ENCODE data around the gene MLLT1. TPM values are rescaled to one million over a fixed set of nuclear protein-coding genes. Genes with fewer than 3 reads are reported as not detected.

Gene MLLT1
- total and polyA plus RNA-seq, 2 of the 8 experiments (the other 6 are each of a cell fraction or from before 2014, with no cell fraction given) = 18.8 to 45.1 TPM

GRCh38 chr19:6232601-6233055, 47.1 kb downstream of the MLLT1 start:
- H3K9ac ChIP-seq (replicated peaks in 1 of 4; ENCODE audit: extremely low read depth in 1 of 4, low read depth in 3 of 4, low read length in 3 of 4) = no peak overlapping the region
- no peak overlapping the region for H2BK120ac ChIP-seq (replicated peaks; ENCODE audit: low read depth, low read length)
- H4K91ac ChIP-seq (replicated peaks; ENCODE audit: insufficient read length, low read length) = no peak overlapping the region
- no peak overlapping the region for H3K14ac ChIP-seq (ENCODE audit: insufficient read length)
- WGBS, 2 experiments (ENCODE audit: extremely low coverage in 1 of 2, insufficient coverage in 1 of 2, insufficient read length in 1 of 2, insufficient replicate concordance in 2 of 2, low coverage in 1 of 2, low lambda C conversion rate in 2 of 2, missing lambda C conversion rate in 1 of 2) = 88% methylated on average over 11 of the region's 11 CpGs; no CpG with 5 or more reads in 1 of the 2 experiments
- FAIRE-seq = no peak
- H3K18ac ChIP-seq (ENCODE audit: extremely low read depth, low read length) = no peak overlapping the region
- H3K9me3 ChIP-seq (ENCODE audit: insufficient read depth in 2 of 2, low read depth in 1 of 2, low read length in 1 of 2) = no peaks in the 10 kb centered on the region
- CTCF ChIA-PET (ENCODE audit: partially characterized antibody) = interaction anchor here (1.0 to 6.0 kb wide), 4 partner anchors 8 to 39 kb away, joined by 3 to 40 read pairs (median 9); no protein-coding TSS in a partner anchor
- peaks cover 40% of the 10 kb centered on the region for H3K79me1 ChIP-seq (ENCODE audit: low read depth, low read length)
- H2BK12ac ChIP-seq (ENCODE audit: low read depth, low read length) = no peak overlapping the region
- no peak overlapping the region for H2AK5ac ChIP-seq (ENCODE audit: low read depth, low read length)
- POLR2A ChIA-PET (ENCODE audit: partially characterized antibody) = interaction anchor here (1.4 kb wide), 1 partner anchor 39 kb away, joined by 3 read pairs; no protein-coding TSS in a partner anchor
- H3K23ac ChIP-seq (ENCODE audit: insufficient read length) = no peak overlapping the region
- H3K4me2 ChIP-seq (ENCODE audit: insufficient read depth in 1 of 2, low read depth in 2 of 2, low read length in 2 of 2) = no peak overlapping the region
- peaks cover 29 to 45% of the 10 kb centered on the region in 2 experiments for H4K20me1 ChIP-seq (replicated peaks in 1 of 2; ENCODE audit: control insufficient read depth in 1 of 2, insufficient read depth in 2 of 2, low read length in 2 of 2)
- H3K4me3 ChIP-seq (ENCODE audit: extremely low read depth in 1 of 4, insufficient read depth in 2 of 4, low read depth in 3 of 4, low read length in 4 of 4) = no peak overlapping the region
- peaks cover 4% of the 10 kb centered on the region; the same call in 1 of the 2 replicates for H3K23me2 ChIP-seq (ENCODE audit: low read depth, low read length)
- H4K8ac ChIP-seq (ENCODE audit: extremely low read depth, insufficient read depth, low read length) = no peak overlapping the region
- H2AFZ ChIP-seq (ENCODE audit: low read length) = no peak overlapping the region
- H3K56ac ChIP-seq (replicated peaks; ENCODE audit: insufficient read length, low read depth, low read length) = no peak overlapping the region
- no peak for DNase-seq (ENCODE audit: low read depth in 1 of 2, low spot score in 2 of 2)
- no peak overlapping the region for H4K5ac ChIP-seq (ENCODE audit: insufficient read length, low read depth, low read length)
- H3K4ac ChIP-seq (replicated peaks; ENCODE audit: insufficient read length, low read depth, low read length) = no peak overlapping the region
- no peak overlapping the region for H2BK5ac ChIP-seq (ENCODE audit: low read depth, low read length)
- H2BK20ac ChIP-seq (ENCODE audit: low read length) = no peak overlapping the region
- no peak overlapping the region for H3K27ac ChIP-seq (ENCODE audit: low read depth, low read length)
- H3K36me3 ChIP-seq (ENCODE audit: control insufficient read depth in 2 of 4, insufficient read depth in 4 of 4, low read length in 3 of 4) = peaks cover 0 to 7% (median 3%) of the 10 kb centered on the region in 4 experiments; a peak in 5 of 8 replicates
- no peaks in the 10 kb centered on the region for H3K27me3 ChIP-seq (replicated peaks in 1 of 4; ENCODE audit: control insufficient read depth in 3 of 4, extremely low read depth in 1 of 4, insufficient read depth in 3 of 4, low read length in 3 of 4)
- peaks cover 0 to 80% of the 10 kb centered on the region in 2 experiments; a peak in 3 of 4 replicates for H3K79me2 ChIP-seq (ENCODE audit: control insufficient read depth in 1 of 2, insufficient read depth in 2 of 2, low read length in 2 of 2)
- peaks cover 0 to 11% (median 2%) of the 10 kb centered on the region in 4 experiments; a peak in 3 of 7 replicates for H3K4me1 ChIP-seq (replicated peaks in 1 of 4; ENCODE audit: control insufficient read depth in 3 of 4, insufficient read depth in 4 of 4, low read length in 3 of 4)
- no peak overlapping the region for H2BK15ac ChIP-seq (ENCODE audit: low read length)
- no peak for TF ChIP-seq TAF1 (IDR thresholded peaks at IDR 0.05; ENCODE audit: low read depth, low read length)
- no peak for TF ChIP-seq SAP30 (IDR thresholded peaks at IDR 0.05; ENCODE audit: insufficient read depth, insufficient replicate concordance, low read length)
- no peak for TF ChIP-seq NANOG (IDR thresholded peaks at IDR 0.05; ENCODE audit: insufficient read depth, low read depth, low read length, poor library complexity, severe bottlenecking)
- TF ChIP-seq TEAD4 (IDR thresholded peaks at IDR 0.05; ENCODE audit: low read depth, low read length) = no peak
- TF ChIP-seq CTCF (IDR thresholded peaks at IDR 0.05; ENCODE audit: control extremely low read depth in 1 of 3, insufficient read depth in 1 of 3, low read depth in 1 of 3, low read length in 3 of 3) = no peak
- TF ChIP-seq CTBP2 (IDR thresholded peaks at IDR 0.05; ENCODE audit: borderline replicate concordance, insufficient read depth, insufficient read length, low read length) = no peak
- no peak for TF ChIP-seq MAX (IDR thresholded peaks at IDR 0.05)
- TF ChIP-seq RAD21 (IDR thresholded peaks at IDR 0.05 in 1 of 2, conservative IDR thresholded peaks at IDR 0.05 in 1 of 2; ENCODE audit: low read depth in 2 of 2, low read length in 2 of 2) = no peak
- TF ChIP-seq RNF2 (IDR thresholded peaks at IDR 0.05; ENCODE audit: borderline replicate concordance, low read depth, low read length, missing control alignments, poor library complexity, severe bottlenecking) = no peak
